K562 (cell line): ENCODE data around the gene LCLAT1. TPM values are rescaled to one million over a fixed set of nuclear protein-coding genes. Genes with fewer than 3 reads are reported as not detected.

Experiments used
- ATAC-seq: fragments of 200-7000 bp; cut with Tn5 transposase; 3 replicates; pipeline ENCODE4 v1.9.1; 2020; ENCODE audit warnings: moderate library complexity
- BruUV-seq: library from RNA; stranded (reverse); fragments of 400-500 nt; replicated peaks from 2 replicates; lab custom pipeline; 2021; lab: Mats Ljungman, UMichigan
- CTCF ChIA-PET: fragments of 300-600 bp; formaldehyde crosslinking; extraction: SDS; loops from one replicate; lab custom pipeline; 2021; ENCODE audit warnings: low intra/inter-chr PET ratio; lab: Yijun Ruan, JAX
- POLR2A ChIA-PET: fragments of 300-600, 350-650 bp; sonication (Branson Sonifier 250); formaldehyde crosslinking; extraction: SDS; loops from one replicate; lab custom pipeline; 2021; ENCODE audit warnings: antibody characterized with exemption, inconsistent platforms; lab: Yijun Ruan, JAX
- DNase-seq, 4 experiments: peaks; one replicate each; pipeline versions ENCODE4 v3.0.0 to v3.0.0-alpha.2; 2011 to 2018; ENCODE audit warnings: low spot score in 3 of 4, mixed read lengths in 3 of 4; ENCODE audit errors: extremely low read depth in 1 of 4
- FAIRE-seq: peaks from 2 replicates; lab custom pipeline; 2011; peaks lifted over from hg19 to GRCh38; lab: Jason Lieb, UNC
- H2AFZ ChIP-seq: 2 replicates; pipeline ENCODE4 v1.6.0; 2011; ENCODE audit warnings: low read depth, low read length, control low read depth, inconsistent platforms
- H3K27ac ChIP-seq: fragments of 200-600 bp; 3 replicates; pipeline ENCODE4 v1.8.0; 2011; ENCODE audit warnings: low read depth, mild to moderate bottlenecking, control low read depth, inconsistent platforms, low read length, moderate library complexity, mixed read lengths; ENCODE audit errors: extremely low read depth
- H3K27me3 ChIP-seq, 2 experiments: fragments of 300-600 bp in 1 of 2; 2 replicates in 1 of 2; 3 replicates in 1 of 2; pipeline versions ENCODE4 v1.6.0 to v1.8.0; 2011; ENCODE audit warnings: inconsistent platforms in 2 of 2, low read length in 2 of 2, mild to moderate bottlenecking in 1 of 2, mixed read lengths in 1 of 2, moderate library complexity in 1 of 2; ENCODE audit not compliant: control insufficient read depth in 2 of 2, insufficient read depth in 2 of 2
- H3K36me3 ChIP-seq: fragments of 300-600 bp; 3 replicates; pipeline ENCODE4 v1.8.0; 2011; ENCODE audit warnings: mild to moderate bottlenecking, low read length, inconsistent platforms; ENCODE audit not compliant: control insufficient read depth, insufficient read depth
- H3K4me1 ChIP-seq, 2 experiments: fragments of 200-600 bp in 1 of 2; replicated peaks in 1 of 2; 2 replicates in 1 of 2; 3 replicates in 1 of 2; pipeline versions ENCODE4 v1.5.1 to v1.8.0; 2011; ENCODE audit warnings: inconsistent platforms in 2 of 2, low read length in 2 of 2, mild to moderate bottlenecking in 1 of 2, mixed read lengths in 1 of 2, moderate library complexity in 1 of 2; ENCODE audit not compliant: control insufficient read depth in 2 of 2, insufficient read depth in 2 of 2
- H3K4me2 ChIP-seq: 2 replicates; pipeline ENCODE4 v1.6.1; 2011; ENCODE audit warnings: low read length, control low read depth, inconsistent platforms, mixed read lengths; ENCODE audit not compliant: insufficient read depth
- H3K4me3 ChIP-seq: fragments of 200-600 bp; sonication (generic), shearing (Covaris generic); 2 replicates; pipeline ENCODE4 v1.5.1; 2016; ENCODE audit warnings: control low read depth, inconsistent platforms
- H3K79me2 ChIP-seq: fragments of 200-600 bp; 3 replicates; pipeline ENCODE4 v1.8.0; 2011; ENCODE audit warnings: low read length, inconsistent platforms; ENCODE audit not compliant: control insufficient read depth, insufficient read depth
- H3K9ac ChIP-seq, 2 experiments: 2 replicates each; pipeline versions ENCODE4 v1.6.0 to v1.6.1; 2011; ENCODE audit warnings: low read depth in 2 of 2, low read length in 2 of 2, control low read depth in 1 of 2, inconsistent platforms in 1 of 2, mild to moderate bottlenecking in 1 of 2, mixed read lengths in 1 of 2; ENCODE audit not compliant: insufficient read depth in 1 of 2
- H3K9me1 ChIP-seq: one replicate; pipeline ENCODE4 v1.6.0; 2011; ENCODE audit warnings: inconsistent platforms, mild to moderate bottlenecking, low read length, moderate library complexity; ENCODE audit not compliant: control insufficient read depth, insufficient read depth
- H3K9me3 ChIP-seq: replicated peaks from 2 replicates; pipeline ENCODE4 v1.5.1; 2011; ENCODE audit warnings: low read depth, low read length, inconsistent platforms; ENCODE audit not compliant: control insufficient read depth, insufficient read depth
- H4K20me1 ChIP-seq: replicated peaks from 2 replicates; pipeline ENCODE4 v1.6.1; 2011; ENCODE audit warnings: low read length, inconsistent platforms, mixed read lengths; ENCODE audit not compliant: control insufficient read depth, insufficient read depth
- CEBPB ChIP-seq: fragments of 450-650 bp; IDR thresholded peaks from 2 replicates; pipeline ENCODE4 v1.6.1; 2016; ENCODE audit warnings: missing genetic modification characterization, missing compliant biosample characterization
- DPF2 ChIP-seq: fragments of 450-650 bp; IDR thresholded peaks from 2 replicates; pipeline ENCODE4 v1.6.1; 2016
- LEF1 ChIP-seq: fragments of 450-650 bp; IDR thresholded peaks from 2 replicates; pipeline ENCODE4 v1.6.1; 2016; ENCODE audit warnings: mild to moderate bottlenecking
- PTTG1 ChIP-seq: fragments of 450-650 bp; IDR thresholded peaks from 2 replicates; pipeline ENCODE4 v1.6.1; 2016; ENCODE audit warnings: low read depth, mild to moderate bottlenecking, missing genetic modification characterization, missing compliant biosample characterization
- ZNF668 ChIP-seq: fragments of 250-450 bp; sonication (Bioruptor Pico); IDR thresholded peaks from 2 replicates; pipeline ENCODE4 v1.8.0; 2022; ENCODE audit warnings: mild to moderate bottlenecking, inconsistent platforms
- WGBS: fragments of 100-300 bp; shearing (Covaris generic); methylation state at CpG from one replicate; pipeline ENCODE4 v1.1.6; 2016; ENCODE audit warnings: low coverage, mixed read lengths; ENCODE audit not compliant: insufficient coverage; ENCODE audit errors: missing lambda C conversion rate; 5-methylcytosine and 5-hydroxymethylcytosine counted together
- in situ Hi-C: fragments of 300-500 bp; cut with MboI; formaldehyde crosslinking; loops from 4 replicates; pipeline ENCODE4 v1.15.0; 2018; ENCODE audit warnings: inconsistent platforms, mixed read lengths
- intact Hi-C: fragments of 100-400 bp; cut with micrococcal nuclease; formaldehyde crosslinking; loops from 2 replicates; pipeline ENCODE4 v1.14.2; 2022
- polyA plus RNA-seq, 8 experiments: library from polyadenylated mRNA; depleted of rRNA in 4 of 8; stranded (reverse) in 5 of 8; unstranded in 3 of 8; fragments of >200 nt; fragmentation: Nextera tagmentation in 2 of 8; fragmentation: Illumina TruSeq in 1 of 8; extraction: Ambion mirVana in 2 of 8; extraction: Trizol in 1 of 8; gene quantifications; 2 replicates each; pipeline versions ENCODE4 v1.2.1 to v1.2.3, GENCODE V29; 2011 to 2014; ENCODE audit warnings: inconsistent platforms in 1 of 8, missing spikeins in 1 of 8
- total RNA-seq, 7 experiments: library from RNA; depleted of rRNA in 6 of 7; stranded (reverse); fragments of >200 nt in 6 of 7; fragmentation: Illumina TruSeq in 2 of 7; extraction: Trizol in 2 of 7; gene quantifications; 2 replicates each; pipeline versions ENCODE4 v1.2.1 to v1.2.3, GENCODE V29; 2011 to 2021; ENCODE audit warnings: low replicate concordance in 1 of 7

LCLAT1 gene
- total and polyA plus RNA-seq, 9 of the 15 experiments (the other 6 are each of a cell fraction or from before 2014, with no cell fraction given) = 8.9 to 63.3 (median 25.4) TPM

GRCh38 chr2:30561349-30561748 lies 114.3 kb downstream of the LCLAT1 start:
- no peak for DNase-seq
- Histone ChIP-seq H3K4me1 (no peaks in the 10 kb centered on the region), H2AFZ (no peak overlapping the region), H4K20me1 (no peaks in the 10 kb centered on the region), H3K36me3 (peaks cover 17% of the 10 kb centered on the region; the same call in 2 of the 3 replicates), H3K27me3 (no peaks in the 10 kb centered on the region), H3K9ac (no peak overlapping the region), H3K9me1 (no peaks in the 10 kb centered on the region), H3K4me2 (no peak overlapping the region), H3K79me2 (no peaks in the 10 kb centered on the region; the same call in 2 of the 3 replicates), H3K9me3 (no peaks in the 10 kb centered on the region), H3K27ac (no peak overlapping the region), H3K4me3 (no peak overlapping the region)
- no peak for FAIRE-seq
- ChIA-PET CTCF (no interaction called here), POLR2A (no interaction called here)
- TF ChIP-seq DPF2 (no peak), CEBPB (tag) (0 out of 2 replicates have a peak, but pooled peaks have one; percentile 28)
- no peak for ATAC-seq
- in situ Hi-C loops = no loop called here
- WGBS = 95% methylated on average over 1 of the region's 1 CpG
- intact Hi-C loops = no loop called here
- no TSS peak for BruUV-seq

DNA sequence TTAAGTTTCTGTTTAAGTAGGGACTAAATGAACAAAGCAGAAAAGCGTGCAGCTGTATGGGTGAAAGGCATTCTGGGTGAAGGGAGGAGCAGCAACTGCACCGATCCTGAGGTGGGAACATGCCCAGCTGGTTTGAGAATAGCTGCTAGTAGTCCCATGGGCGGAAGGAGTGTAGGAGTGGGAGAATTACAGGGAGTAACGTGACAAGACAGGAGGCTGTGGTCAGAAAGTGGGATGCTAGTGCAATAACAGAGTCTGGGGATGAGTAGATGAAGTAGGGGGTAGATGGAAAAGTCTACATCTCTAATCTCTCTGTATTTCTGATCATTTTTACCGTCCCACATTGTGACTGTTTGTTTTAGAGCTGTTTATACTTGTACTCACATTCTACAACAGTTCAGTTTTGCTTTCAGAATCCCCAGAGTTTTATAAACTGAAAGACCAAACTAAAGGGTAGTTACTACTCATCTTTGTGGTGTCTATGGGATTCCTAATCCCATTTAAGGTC lies 118.9 kb downstream of the LCLAT1 start:
- Histone ChIP-seq H3K9me3 (no peaks in the 10 kb centered on the region), H4K20me1 (no peaks in the 10 kb centered on the region), H3K79me2 (no peaks in the 10 kb centered on the region), H3K36me3 (peaks cover 32% of the 10 kb centered on the region; the same call in 2 of the 3 replicates), H3K27me3 (no peaks in the 10 kb centered on the region), H3K4me3 (no peak overlapping the region), H3K9ac (no peak overlapping the region), H3K4me2 (no peak overlapping the region), H2AFZ (no peak overlapping the region), H3K4me1 (no peaks in the 10 kb centered on the region), H3K9me1 (no peaks in the 10 kb centered on the region), H3K27ac (no peak overlapping the region)
- 55% methylated on average over 5 of the region's 5 CpGs for WGBS
- CTCF ChIA-PET = no interaction called here
- TF ChIP-seq LEF1 (no peak), ZNF668 (CRISPR knock-in tag) (no peak), PTTG1 (tag) (no peak)
- FAIRE-seq (no peak), ATAC-seq (no peak), DNase-seq (no peak)
- in situ Hi-C loops (no loop called here), intact Hi-C loops (no loop called here)
- POLR2A ChIA-PET = no interaction called here
- BruUV-seq = no TSS peak
